Neural progenitor cell (in vitro differentiated cells): ENCODE measurements around the gene KIAA1191.

ENCODE experiments used
- EZH2 ChIP-seq: fragments of 200-600 bp; sonication (generic); IDR thresholded peaks from 2 replicates; pipeline ENCODE4 v1.6.1; 2017; ENCODE audit warnings: antibody characterized with exemption, mild to moderate bottlenecking, moderate library complexity
- EZH2phosphoT487 ChIP-seq: fragments of 200-600 bp; sonication (generic); IDR thresholded peaks from 2 replicates; pipeline ENCODE4 v1.6.1; 2017; ENCODE audit warnings: antibody characterized with exemption
- TF ChIP-seq, protein P1 (sequence below): fragments of 200-600 bp; sonication (generic); IDR thresholded peaks from 2 replicates; pipeline ENCODE4 v1.5.1; 2017; ENCODE audit warnings: antibody characterized with exemption, mild to moderate bottlenecking

DNA sequence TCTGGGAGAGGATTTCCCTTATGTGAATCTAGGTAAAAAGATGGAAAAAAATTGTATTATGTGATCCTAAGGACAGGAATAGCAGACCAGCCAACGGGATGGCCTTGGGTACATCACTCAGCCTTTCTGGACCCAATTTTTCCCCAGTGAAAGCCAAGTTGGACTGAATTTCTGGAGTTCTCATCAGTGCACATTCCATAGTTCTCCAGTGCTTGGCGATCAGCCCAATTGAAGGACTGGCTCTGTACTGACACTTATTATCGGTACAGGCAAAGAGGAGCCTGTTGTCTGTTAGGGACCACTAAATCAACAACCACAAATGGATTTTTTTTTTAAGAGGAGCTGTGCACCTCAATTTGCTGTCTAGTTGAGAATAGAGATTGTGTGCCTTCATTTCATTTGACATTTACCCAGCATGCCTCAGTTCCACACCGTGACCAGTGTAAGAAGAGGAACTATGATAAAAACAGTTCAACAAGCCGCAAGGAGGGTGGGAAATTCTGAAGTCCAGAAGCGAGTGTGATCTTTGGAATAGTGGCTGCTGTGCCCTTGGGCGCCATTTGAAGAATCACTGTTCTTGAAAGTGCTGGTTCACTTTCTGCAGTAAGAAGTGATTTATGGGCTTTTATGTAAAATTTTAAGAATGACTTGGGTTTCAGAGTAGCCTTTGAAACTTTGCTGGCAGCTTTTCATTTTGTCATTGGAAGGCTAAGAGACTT, 11.7 kb upstream of the KIAA1191 start:
- TF ChIP-seq, protein P1, sequence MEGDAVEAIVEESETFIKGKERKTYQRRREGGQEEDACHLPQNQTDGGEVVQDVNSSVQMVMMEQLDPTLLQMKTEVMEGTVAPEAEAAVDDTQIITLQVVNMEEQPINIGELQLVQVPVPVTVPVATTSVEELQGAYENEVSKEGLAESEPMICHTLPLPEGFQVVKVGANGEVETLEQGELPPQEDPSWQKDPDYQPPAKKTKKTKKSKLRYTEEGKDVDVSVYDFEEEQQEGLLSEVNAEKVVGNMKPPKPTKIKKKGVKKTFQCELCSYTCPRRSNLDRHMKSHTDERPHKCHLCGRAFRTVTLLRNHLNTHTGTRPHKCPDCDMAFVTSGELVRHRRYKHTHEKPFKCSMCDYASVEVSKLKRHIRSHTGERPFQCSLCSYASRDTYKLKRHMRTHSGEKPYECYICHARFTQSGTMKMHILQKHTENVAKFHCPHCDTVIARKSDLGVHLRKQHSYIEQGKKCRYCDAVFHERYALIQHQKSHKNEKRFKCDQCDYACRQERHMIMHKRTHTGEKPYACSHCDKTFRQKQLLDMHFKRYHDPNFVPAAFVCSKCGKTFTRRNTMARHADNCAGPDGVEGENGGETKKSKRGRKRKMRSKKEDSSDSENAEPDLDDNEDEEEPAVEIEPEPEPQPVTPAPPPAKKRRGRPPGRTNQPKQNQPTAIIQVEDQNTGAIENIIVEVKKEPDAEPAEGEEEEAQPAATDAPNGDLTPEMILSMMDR = no peak
- TF ChIP-seq EZH2 = no peak
- no peak for TF ChIP-seq EZH2phosphoT487
